ENCODE measurements around the gene SLC8A3. TPM values are rescaled to one million over a fixed set of nuclear protein-coding genes. Genes with fewer than 3 reads are reported as not detected.

SLC8A3 gene
- total RNA-seq, 6 experiments from 2014 or later: not detected

DNA sequence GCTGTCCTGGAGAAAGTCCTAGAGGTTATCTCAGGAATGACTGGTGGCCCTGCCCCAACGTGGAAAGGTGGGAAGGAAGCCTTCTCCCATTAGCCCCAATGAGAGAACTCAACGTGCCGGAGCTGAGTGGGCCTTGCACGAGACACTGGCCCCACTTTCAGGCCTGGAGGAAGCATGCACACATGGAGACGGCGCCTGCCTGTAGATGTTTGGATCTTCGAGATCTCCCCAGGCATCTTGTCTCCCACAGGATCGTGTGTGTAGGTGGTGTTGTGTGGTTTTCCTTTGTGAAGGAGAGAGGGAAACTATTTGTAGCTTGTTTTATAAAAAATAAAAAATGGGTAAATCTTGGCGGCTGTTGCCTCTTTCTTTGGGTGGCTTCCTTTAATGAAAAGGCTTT, 156.7 kb downstream of the SLC8A3 start:
- no peaks in the 10 kb centered on the region for H3K4me1 Mint-ChIP-seq (ENCODE audit: low read depth)
- peaks cover 8% of the 10 kb centered on the region; the same call in 1 of the 2 replicates for H3K9me3 Mint-ChIP-seq
- H3K27ac Mint-ChIP-seq: no peak overlapping the region
- no peak overlapping the region for H3K4me3 Mint-ChIP-seq
- no peaks in the 10 kb centered on the region for H3K36me3 Mint-ChIP-seq (ENCODE audit: low read depth)
- no peak for DNase-seq
- H3K27me3 Mint-ChIP-seq (ENCODE audit: insufficient read depth): 0 out of 2 replicates have a peak, but pooled peaks cover 3% of the 10 kb centered on the region
- TF ChIP-seq CTCF (IDR thresholded peaks at IDR 0.05): no peak

DNA sequence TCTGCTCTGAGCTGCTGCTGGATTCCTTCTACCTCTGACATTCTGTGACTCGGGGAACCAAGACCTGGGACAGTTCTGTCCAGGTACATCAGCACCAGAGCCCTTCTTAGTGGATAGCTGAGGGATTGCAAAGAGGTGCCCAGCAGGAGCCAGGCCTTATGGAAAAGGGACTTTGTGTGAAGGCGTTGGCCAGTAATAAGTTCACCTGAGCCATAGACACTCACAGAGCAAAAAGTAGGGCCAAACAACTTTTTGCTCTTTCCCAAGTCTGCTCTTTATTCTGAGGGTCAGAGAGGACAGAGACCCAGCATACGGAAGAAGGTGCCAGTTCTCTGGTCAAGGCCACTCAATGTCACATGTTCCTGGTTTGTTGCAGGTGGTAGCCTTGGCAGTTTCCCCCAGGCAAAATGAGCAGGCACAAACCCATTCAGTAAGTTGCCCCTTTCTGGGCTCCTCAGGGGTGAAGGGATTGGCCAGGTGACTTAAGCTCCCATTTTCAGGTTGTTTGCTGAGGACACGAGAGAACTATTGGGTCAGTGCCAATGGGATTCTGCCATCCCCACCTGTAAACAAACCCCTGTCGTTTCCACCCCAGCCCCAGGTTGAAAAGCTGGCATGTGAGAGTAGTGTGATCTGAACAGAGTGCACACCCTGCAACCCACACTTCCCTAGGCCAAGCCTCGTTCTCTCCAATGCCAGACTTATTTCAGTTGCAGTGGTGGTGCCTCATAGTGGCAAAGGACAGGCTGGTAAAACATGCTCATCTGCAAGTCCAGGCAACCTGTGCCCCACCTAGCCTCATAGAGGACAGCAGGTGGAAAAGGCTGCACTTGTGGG, 159.2 kb downstream of the SLC8A3 start:
- Mint-ChIP-seq H3K36me3 (ENCODE audit: low read depth) (no peaks in the 10 kb centered on the region), H3K4me1 (ENCODE audit: low read depth) (no peaks in the 10 kb centered on the region)
- TF ChIP-seq CTCF (IDR thresholded peaks at IDR 0.05): no peak

DNA sequence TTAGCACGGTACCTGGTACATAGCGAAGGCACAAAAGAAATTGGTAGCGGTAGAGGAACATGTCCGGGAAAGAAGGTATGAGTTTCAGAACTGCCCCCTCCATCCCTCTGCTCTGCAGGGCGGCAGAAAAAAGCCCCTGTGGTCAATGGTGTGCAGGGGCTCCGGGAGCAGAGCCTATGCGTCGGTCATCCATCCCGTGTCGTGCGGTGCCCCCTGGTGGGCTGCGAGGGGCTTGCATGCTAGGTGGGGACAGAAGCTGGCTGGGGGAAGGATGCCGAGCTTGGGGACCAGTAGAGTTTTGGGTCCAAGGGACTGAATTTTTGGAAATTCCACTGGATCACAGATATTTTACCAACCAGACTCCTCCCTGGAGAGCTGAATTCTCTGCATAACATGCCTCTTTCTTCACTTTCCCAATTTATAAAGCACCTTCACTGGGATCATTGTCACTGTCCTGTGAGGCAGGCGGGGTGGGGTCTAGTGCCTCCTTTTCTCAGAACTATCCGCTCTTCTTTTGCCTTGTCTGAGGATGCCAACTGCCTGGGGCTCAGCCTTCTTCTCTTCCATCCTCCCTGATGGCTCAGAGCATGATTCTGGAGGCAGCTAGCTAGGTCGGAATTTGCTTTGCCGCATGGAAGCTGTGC, 160.8 kb downstream of the SLC8A3 start:
- peak; percentile 22 for DNase-seq
- peak; percentile 88 for TF ChIP-seq CTCF (IDR thresholded peaks at IDR 0.05)
- H3K27me3 Mint-ChIP-seq (ENCODE audit: insufficient read depth): peaks cover 7% of the 10 kb centered on the region; the same call in 1 of the 2 replicates
- H3K27ac Mint-ChIP-seq: no peak overlapping the region
- H3K36me3 Mint-ChIP-seq (ENCODE audit: low read depth): no peaks in the 10 kb centered on the region
- no peaks in the 10 kb centered on the region; the same call in 1 of the 2 replicates for H3K9me3 Mint-ChIP-seq
- H3K4me3 Mint-ChIP-seq: no peak overlapping the region
- H3K4me1 Mint-ChIP-seq (ENCODE audit: low read depth): no peaks in the 10 kb centered on the region

More for the DNA sequence above, 159.2 kb downstream of the SLC8A3 start:
- DNase-seq: no peak
- Mint-ChIP-seq H3K4me3 (no peak overlapping the region), H3K27ac (no peak overlapping the region), H3K9me3 (peaks cover 2% of the 10 kb centered on the region; the same call in 1 of the 2 replicates), H3K27me3 (ENCODE audit: insufficient read depth) (peaks cover 8% of the 10 kb centered on the region; the same call in 1 of the 2 replicates)

- Mint-ChIP-seq H3K36me3 (ENCODE audit: low read depth) (no peaks in the 10 kb centered on the region), H3K27me3 (ENCODE audit: insufficient read depth) (peaks cover 10% of the 10 kb centered on the region), H3K9me3 (no peaks in the 10 kb centered on the region), H3K4me3 (no peak overlapping the region), H3K27ac (no peak overlapping the region), H3K4me1 (ENCODE audit: low read depth) (no peaks in the 10 kb centered on the region)
- DNase-seq: no peak
- TF ChIP-seq CTCF (IDR thresholded peaks at IDR 0.05): no peak
These were observed 164.9 kb downstream of the SLC8A3 start for GRCh38 chr14:70023871-70024270.

DNA sequence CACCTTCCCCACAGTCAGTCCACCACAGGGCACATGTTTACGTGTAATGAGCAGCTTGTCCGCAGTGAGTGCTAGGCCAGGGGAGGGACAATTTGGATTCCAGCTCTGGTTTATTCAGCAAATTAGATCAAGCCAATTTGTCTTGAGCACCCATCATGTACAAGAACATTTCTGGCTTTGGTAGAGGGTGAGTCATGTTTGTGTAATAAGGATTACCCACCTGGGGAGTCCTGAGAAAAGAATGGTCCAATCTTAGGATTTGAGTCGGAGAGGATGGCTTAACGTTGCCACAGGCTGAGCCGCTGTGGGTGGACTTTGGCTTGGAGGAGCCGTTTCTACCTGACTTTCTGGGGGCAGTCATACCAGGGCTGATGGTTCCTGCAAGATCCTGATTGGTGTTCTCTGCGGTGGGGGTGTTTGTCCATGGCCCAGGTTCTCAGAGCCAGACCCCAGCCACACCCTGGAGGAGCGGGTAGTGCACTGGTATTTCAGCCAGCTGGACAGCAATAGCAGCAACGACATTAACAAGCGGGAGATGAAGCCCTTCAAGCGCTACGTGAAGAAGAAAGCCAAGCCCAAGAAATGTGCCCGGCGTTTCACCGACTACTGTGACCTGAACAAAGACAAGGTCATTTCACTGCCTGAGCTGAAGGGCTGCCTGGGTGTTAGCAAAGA, 165.8 kb downstream of the SLC8A3 start:
- H3K27ac Mint-ChIP-seq: no peak overlapping the region
- H3K4me3 Mint-ChIP-seq: no peak overlapping the region
- H3K4me1 Mint-ChIP-seq (ENCODE audit: low read depth): no peaks in the 10 kb centered on the region
- no peaks in the 10 kb centered on the region for H3K36me3 Mint-ChIP-seq (ENCODE audit: low read depth)
- H3K27me3 Mint-ChIP-seq (ENCODE audit: insufficient read depth): peaks cover 13% of the 10 kb centered on the region
- H3K9me3 Mint-ChIP-seq: no peaks in the 10 kb centered on the region
- DNase-seq: no peak
- no peak for TF ChIP-seq CTCF (IDR thresholded peaks at IDR 0.05)
